Measurements from ENCODE around the gene TCF4. TPM values are rescaled to one million over a fixed set of nuclear protein-coding genes. Genes with fewer than 3 reads are reported as not detected.

TCF4 gene
- total RNA-seq, 1 donor from 2014 or later, result 175 TPM

DNA sequence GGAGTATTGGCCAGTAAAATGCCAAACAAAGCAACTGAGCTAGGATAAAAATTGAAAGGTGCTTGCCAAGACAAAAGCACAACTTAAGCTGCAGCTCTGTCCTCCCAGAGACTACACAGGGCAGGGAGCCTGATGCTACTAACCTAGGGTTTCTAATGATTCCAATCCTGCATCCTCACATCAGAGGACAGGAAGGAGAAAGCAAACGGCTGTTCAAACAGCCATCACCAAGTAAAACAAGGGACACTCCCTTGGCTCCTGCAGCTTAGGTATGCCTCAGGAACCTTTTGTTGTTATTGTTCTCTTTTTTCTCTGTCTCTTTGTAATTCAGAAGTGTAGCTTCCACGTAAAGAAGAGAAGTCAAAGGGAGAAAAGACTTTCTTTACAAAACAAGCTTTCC lies 99.5 kb downstream of the TCF4 start:
- Mint-ChIP-seq H3K4me3 (ENCODE audit: unreplicated experiment) (no peak overlapping the region), H3K9me3 (ENCODE audit: unreplicated experiment) (no peaks in the 10 kb centered on the region), H3K36me3 (ENCODE audit: low read depth, unreplicated experiment) (no peaks in the 10 kb centered on the region), H3K4me1 (ENCODE audit: unreplicated experiment) (peaks cover 51% of the 10 kb centered on the region), H3K27ac (ENCODE audit: unreplicated experiment) (peak overlapping the region; percentile 68), H3K27me3 (ENCODE audit: unreplicated experiment) (no peaks in the 10 kb centered on the region)
- no peak for DNase-seq (ENCODE audit: low spot score)
- TF ChIP-seq, protein P1, sequence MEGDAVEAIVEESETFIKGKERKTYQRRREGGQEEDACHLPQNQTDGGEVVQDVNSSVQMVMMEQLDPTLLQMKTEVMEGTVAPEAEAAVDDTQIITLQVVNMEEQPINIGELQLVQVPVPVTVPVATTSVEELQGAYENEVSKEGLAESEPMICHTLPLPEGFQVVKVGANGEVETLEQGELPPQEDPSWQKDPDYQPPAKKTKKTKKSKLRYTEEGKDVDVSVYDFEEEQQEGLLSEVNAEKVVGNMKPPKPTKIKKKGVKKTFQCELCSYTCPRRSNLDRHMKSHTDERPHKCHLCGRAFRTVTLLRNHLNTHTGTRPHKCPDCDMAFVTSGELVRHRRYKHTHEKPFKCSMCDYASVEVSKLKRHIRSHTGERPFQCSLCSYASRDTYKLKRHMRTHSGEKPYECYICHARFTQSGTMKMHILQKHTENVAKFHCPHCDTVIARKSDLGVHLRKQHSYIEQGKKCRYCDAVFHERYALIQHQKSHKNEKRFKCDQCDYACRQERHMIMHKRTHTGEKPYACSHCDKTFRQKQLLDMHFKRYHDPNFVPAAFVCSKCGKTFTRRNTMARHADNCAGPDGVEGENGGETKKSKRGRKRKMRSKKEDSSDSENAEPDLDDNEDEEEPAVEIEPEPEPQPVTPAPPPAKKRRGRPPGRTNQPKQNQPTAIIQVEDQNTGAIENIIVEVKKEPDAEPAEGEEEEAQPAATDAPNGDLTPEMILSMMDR (IDR thresholded peaks at IDR 0.05; ENCODE audit: unreplicated experiment), result no peak

DNA sequence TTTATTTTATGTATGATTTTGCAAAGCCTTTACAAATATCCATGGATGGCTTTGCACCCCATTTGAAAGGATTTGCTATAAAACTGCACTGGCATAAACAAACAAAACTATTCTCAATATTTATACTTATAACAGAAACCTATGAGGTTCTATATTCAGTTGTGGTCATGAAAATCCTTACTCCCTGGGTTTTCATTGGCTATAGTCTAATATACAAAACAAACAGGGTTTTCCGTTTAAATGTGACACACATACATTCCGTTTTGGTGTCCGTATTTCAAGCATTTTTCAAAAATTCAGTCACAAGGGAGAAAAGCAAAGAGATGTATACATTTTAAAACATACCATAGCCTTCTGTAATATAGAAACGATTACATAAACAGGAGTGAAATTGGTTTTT lies 100.0 kb downstream of the TCF4 start:
- Mint-ChIP-seq H3K27me3 (ENCODE audit: unreplicated experiment) (no peaks in the 10 kb centered on the region), H3K4me1 (ENCODE audit: unreplicated experiment) (peaks cover 51% of the 10 kb centered on the region), H3K36me3 (ENCODE audit: low read depth, unreplicated experiment) (no peaks in the 10 kb centered on the region), H3K4me3 (ENCODE audit: unreplicated experiment) (no peak overlapping the region), H3K27ac (ENCODE audit: unreplicated experiment) (peak overlapping the region; percentile 10), H3K9me3 (ENCODE audit: unreplicated experiment) (no peaks in the 10 kb centered on the region)
- no peak for DNase-seq (ENCODE audit: low spot score)
- TF ChIP-seq, protein P1 (IDR thresholded peaks at IDR 0.05; ENCODE audit: unreplicated experiment), result no peak

DNA sequence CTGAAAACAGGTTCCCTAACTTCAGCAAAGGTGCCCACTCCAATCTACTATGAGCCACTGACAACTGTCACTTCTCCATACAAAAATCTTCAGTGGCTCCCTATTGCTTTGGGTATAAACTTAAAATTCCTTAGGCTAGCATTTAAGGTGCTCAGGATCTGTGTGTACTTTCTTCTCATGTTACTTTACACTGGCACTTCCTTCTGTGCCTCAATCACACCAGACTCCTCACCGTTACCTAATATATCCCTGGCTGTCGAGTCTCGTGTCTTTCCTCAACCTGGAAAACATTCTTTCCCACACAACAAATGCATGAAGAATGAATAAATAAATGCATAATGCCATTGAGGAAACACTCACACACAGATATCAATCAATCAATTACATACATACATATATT lies 101.1 kb downstream of the TCF4 start:
- H3K36me3 Mint-ChIP-seq (ENCODE audit: low read depth, unreplicated experiment), result no peaks in the 10 kb centered on the region
- H3K4me3 Mint-ChIP-seq (ENCODE audit: unreplicated experiment), result no peak overlapping the region
- DNase-seq (ENCODE audit: low spot score), result no peak
- H3K4me1 Mint-ChIP-seq (ENCODE audit: unreplicated experiment), result peaks cover 55% of the 10 kb centered on the region
- H3K27me3 Mint-ChIP-seq (ENCODE audit: unreplicated experiment), result no peaks in the 10 kb centered on the region
- H3K9me3 Mint-ChIP-seq (ENCODE audit: unreplicated experiment), result no peaks in the 10 kb centered on the region
- peak overlapping the region; percentile 9 for H3K27ac Mint-ChIP-seq (ENCODE audit: unreplicated experiment)
- TF ChIP-seq, protein P1 (IDR thresholded peaks at IDR 0.05; ENCODE audit: unreplicated experiment), result no peak

DNA sequence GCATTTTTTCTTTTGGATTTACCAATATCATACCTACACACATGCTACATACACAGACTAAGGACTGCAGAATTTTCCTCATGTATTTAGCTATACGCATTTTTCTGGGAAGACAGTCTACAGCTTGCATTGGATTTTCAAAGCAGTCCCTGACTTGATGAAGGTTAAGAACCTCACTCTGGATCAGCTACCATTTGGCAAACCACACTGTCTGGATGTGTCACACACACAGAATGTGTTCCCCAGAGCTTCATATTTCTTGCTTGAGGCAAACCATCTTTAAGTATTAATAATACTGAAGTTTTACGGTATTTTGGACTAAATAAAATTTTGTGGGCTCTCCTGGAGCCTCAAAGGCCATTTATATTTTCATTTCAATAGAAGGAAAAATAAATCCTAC lies 102.3 kb downstream of the TCF4 start:
- no peak for DNase-seq (ENCODE audit: low spot score)
- peak overlapping the region; percentile 62 for H3K27ac Mint-ChIP-seq (ENCODE audit: unreplicated experiment)
- no peaks in the 10 kb centered on the region for H3K9me3 Mint-ChIP-seq (ENCODE audit: unreplicated experiment)

DNA sequence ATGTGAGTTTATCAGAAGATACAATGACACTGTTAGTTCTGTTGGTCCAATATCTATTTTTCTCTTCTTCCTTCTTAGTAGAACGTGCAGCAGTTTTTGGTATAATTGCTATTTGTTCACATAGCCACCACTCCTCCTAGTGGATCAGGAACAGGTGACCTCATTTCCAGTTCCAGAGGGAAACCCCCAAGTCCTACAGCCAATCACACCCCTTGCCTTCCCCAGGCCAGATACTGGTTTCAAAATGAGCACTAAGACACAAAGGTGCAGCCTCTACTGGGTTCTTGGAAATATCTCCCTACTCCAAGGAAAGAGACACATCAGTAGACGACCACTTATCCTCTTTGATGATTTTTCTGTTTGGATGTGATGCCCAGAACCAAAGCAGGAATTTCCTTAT lies 103.2 kb downstream of the TCF4 start:
- no peaks in the 10 kb centered on the region for H3K9me3 Mint-ChIP-seq (ENCODE audit: unreplicated experiment)
- no peak for DNase-seq (ENCODE audit: low spot score)
- H3K36me3 Mint-ChIP-seq (ENCODE audit: low read depth, unreplicated experiment), result peaks cover 8% of the 10 kb centered on the region
- H3K27me3 Mint-ChIP-seq (ENCODE audit: unreplicated experiment), result no peaks in the 10 kb centered on the region
- no peak overlapping the region for H3K4me3 Mint-ChIP-seq (ENCODE audit: unreplicated experiment)
- H3K4me1 Mint-ChIP-seq (ENCODE audit: unreplicated experiment), result peaks cover 47% of the 10 kb centered on the region
- TF ChIP-seq, protein P1 (IDR thresholded peaks at IDR 0.05; ENCODE audit: unreplicated experiment), result no peak
- peak overlapping the region; percentile 36 for H3K27ac Mint-ChIP-seq (ENCODE audit: unreplicated experiment)

More for the DNA sequence above, 102.3 kb downstream of the TCF4 start:
- H3K4me1 Mint-ChIP-seq (ENCODE audit: unreplicated experiment), result peaks cover 44% of the 10 kb centered on the region
- H3K4me3 Mint-ChIP-seq (ENCODE audit: unreplicated experiment), result no peak overlapping the region
- H3K27me3 Mint-ChIP-seq (ENCODE audit: unreplicated experiment), result no peaks in the 10 kb centered on the region
- TF ChIP-seq, protein P1 (IDR thresholded peaks at IDR 0.05; ENCODE audit: unreplicated experiment), result no peak
- H3K36me3 Mint-ChIP-seq (ENCODE audit: low read depth, unreplicated experiment), result peaks cover 8% of the 10 kb centered on the region

Measured in endothelial cell (in vitro differentiated cells).